OCI-LY7 (cell line): Measurements from ENCODE around the gene WFDC10B. TPM values are rescaled to one million over a fixed set of nuclear protein-coding genes. Genes with fewer than 3 reads are reported as not detected.
"Not testable (repeated sequence)": the region's sequence is repeated elsewhere in the genome, so short reads cannot be mapped to it uniquely, and the experiment has no call there.

ENCODE experiments used
- BruUV-seq: library from RNA; stranded (reverse); fragments of 400-500 nt; replicated peaks from 2 replicates; lab custom pipeline; 2021; lab: Mats Ljungman, UMichigan
- CTCF ChIA-PET: fragments of 300-600 bp; sonication (Branson Sonifier 250); formaldehyde crosslinking; loops from one replicate; lab custom pipeline; 2022; ENCODE audit warnings: antibody characterized with exemption; ENCODE audit not compliant: unreplicated experiment; lab: Charles Lee
- POLR2A ChIA-PET: fragments of 300-600 bp; sonication (Branson Sonifier 250); formaldehyde crosslinking; loops from one replicate; lab custom pipeline; 2022; ENCODE audit warnings: antibody characterized with exemption; lab: Charles Lee
- DNase-seq: peaks from one replicate; pipeline ENCODE4 v3.0.0-alpha.2; 2015; ENCODE audit warnings: low spot score
- H2AFZ ChIP-seq: fragments of 200-600 bp; sonication (generic), shearing (Covaris generic); 2 replicates; pipeline ENCODE4 v1.6.1; 2014; ENCODE audit warnings: mild to moderate bottlenecking, antibody characterized with exemption, low read length, moderate library complexity
- H3K27ac ChIP-seq: fragments of 200-600 bp; sonication (generic); 2 replicates; pipeline ENCODE4 v1.5.1; 2014; ENCODE audit warnings: mixed run types, low read depth, mild to moderate bottlenecking, moderate library complexity, low read length, inconsistent platforms; ENCODE audit not compliant: poor library complexity, severe bottlenecking
- H3K36me3 ChIP-seq: fragments of 200-600 bp; sonication (generic); 2 replicates; pipeline ENCODE4 v1.6.1; 2014; ENCODE audit warnings: mild to moderate bottlenecking, antibody characterized with exemption, low read length, moderate library complexity, mixed read lengths; ENCODE audit not compliant: insufficient read depth
- H3K4me1 ChIP-seq: fragments of 200-600 bp; sonication (generic); 2 replicates; pipeline ENCODE4 v1.5.1; 2014; ENCODE audit warnings: mild to moderate bottlenecking, low read length; ENCODE audit not compliant: insufficient read depth, poor library complexity, severe bottlenecking
- H3K4me2 ChIP-seq: fragments of 200-600 bp; sonication (generic); 2 replicates; pipeline ENCODE4 v1.6.1; 2014; ENCODE audit warnings: mild to moderate bottlenecking, low read length
- H3K4me3 ChIP-seq: fragments of 200-600 bp; sonication (generic); 2 replicates; pipeline ENCODE4 v1.5.1; 2014; ENCODE audit warnings: mild to moderate bottlenecking, low read depth, low read length; ENCODE audit not compliant: poor library complexity, severe bottlenecking
- H3K79me2 ChIP-seq: fragments of 200-600 bp; sonication (generic); 2 replicates; pipeline ENCODE4 v1.6.1; 2016; ENCODE audit warnings: low read depth, mild to moderate bottlenecking, low read length, moderate library complexity, mixed read lengths; ENCODE audit not compliant: insufficient read depth
- H3K9me2 ChIP-seq: fragments of 200-600 bp; sonication (generic); 2 replicates; pipeline ENCODE4 v1.6.1; 2016; ENCODE audit warnings: mild to moderate bottlenecking, low read length, mixed read lengths; ENCODE audit not compliant: insufficient read depth
- H3K9me3 ChIP-seq: fragments of 200-600 bp; sonication (generic); 2 replicates; pipeline ENCODE4 v1.6.1; 2014; ENCODE audit warnings: mild to moderate bottlenecking, mixed run types, low read length, mixed read lengths
- H4K20me1 ChIP-seq: fragments of 200-600 bp; sonication (generic); 2 replicates; pipeline ENCODE4 v1.6.1; 2014; ENCODE audit warnings: mild to moderate bottlenecking, antibody characterized with exemption, low read length, moderate library complexity, mixed read lengths; ENCODE audit not compliant: insufficient read depth
- CTCF ChIP-seq: fragments of 200-600 bp; sonication (generic); conservative IDR thresholded peaks from 2 replicates; pipeline ENCODE4 v1.5.1; 2014; ENCODE audit warnings: mild to moderate bottlenecking, antibody characterized with exemption, low read length, moderate library complexity, mixed read lengths
- EZH2phosphoT487 ChIP-seq: fragments of 200-600 bp; sonication (generic); IDR thresholded peaks from 2 replicates; pipeline ENCODE4 v1.6.1; 2018; ENCODE audit warnings: low read depth, borderline replicate concordance, mild to moderate bottlenecking, mixed run types, antibody characterized with exemption, low read length, moderate library complexity, mixed read lengths
- intact Hi-C: fragments of 100-400 bp; cut with micrococcal nuclease; formaldehyde crosslinking; loops from one replicate; pipeline ENCODE4 v1.10.0; 2022; ENCODE audit not compliant: unreplicated experiment
- total RNA-seq, 2 experiments: library from RNA; depleted of rRNA in 1 of 2; stranded (reverse); fragments of >200 nt in 1 of 2; shearing (Covaris generic) in 1 of 2; gene quantifications; 2 replicates each; pipeline ENCODE4 v1.2.3, GENCODE V29; 2014 to 2022

WFDC10B gene
- total RNA-seq, 2 experiments from 2014 or later: not detected

- Histone ChIP-seq H4K20me1 (no peaks in the 10 kb centered on the region), H2AFZ (no peak overlapping the region), H3K4me2 (no peak overlapping the region), H3K4me1 (no peaks in the 10 kb centered on the region), H3K9me3 (no peaks in the 10 kb centered on the region), H3K27ac (no peak overlapping the region), H3K9me2 (no peaks in the 10 kb centered on the region), H3K79me2 (no peaks in the 10 kb centered on the region), H3K36me3 (no peaks in the 10 kb centered on the region), H3K4me3 (no peak overlapping the region)
- DNase-seq: no peak
- ChIA-PET CTCF (no interaction called here), POLR2A (interaction anchor here (0.7 kb wide), 1 partner anchor 59 kb away, joined by 5 read pairs; no protein-coding TSS in a partner anchor)
- intact Hi-C loops: no loop called here
- no TSS peak for BruUV-seq
- TF ChIP-seq CTCF (no peak), EZH2phosphoT487 (no peak)
Observed at GRCh38 chr20:45647441-45648050, 57.3 kb downstream of the WFDC10B start.

GRCh38 chr20:45646875-45647274 is 57.9 kb downstream of the WFDC10B start:
- intact Hi-C loops: no loop called here
- ChIA-PET CTCF (no interaction called here), POLR2A (no interaction called here)
- Histone ChIP-seq H3K9me2 (no peaks in the 10 kb centered on the region), H3K4me2 (no peak overlapping the region), H3K4me1 (no peaks in the 10 kb centered on the region), H3K79me2 (no peaks in the 10 kb centered on the region), H3K4me3 (no peak overlapping the region), H3K9me3 (no peaks in the 10 kb centered on the region), H3K27ac (no peak overlapping the region), H3K36me3 (no peaks in the 10 kb centered on the region), H2AFZ (no peak overlapping the region), H4K20me1 (no peaks in the 10 kb centered on the region)
- DNase-seq: no peak
- TF ChIP-seq CTCF (no peak), EZH2phosphoT487 (no peak)
- BruUV-seq: no TSS peak

- H3K79me2 ChIP-seq, CTCF ChIA-PET, H2AFZ ChIP-seq, H3K9me3 ChIP-seq, H4K20me1 ChIP-seq, H3K4me3 ChIP-seq, H3K9me2 ChIP-seq, H3K36me3 ChIP-seq, H3K27ac ChIP-seq, intact Hi-C loops, POLR2A ChIA-PET, BruUV-seq, H3K4me1 ChIP-seq, H3K4me2 ChIP-seq, DNase-seq: not testable (repeated sequence)
Observed at GRCh38 chr20:45645869-45646268, 59.0 kb downstream of the WFDC10B start.

- H3K36me3 ChIP-seq, H3K9me3 ChIP-seq, H4K20me1 ChIP-seq, H2AFZ ChIP-seq, H3K4me1 ChIP-seq, POLR2A ChIA-PET, H3K79me2 ChIP-seq, DNase-seq, H3K9me2 ChIP-seq, BruUV-seq, H3K4me2 ChIP-seq, CTCF ChIA-PET, H3K4me3 ChIP-seq, H3K27ac ChIP-seq, intact Hi-C loops: not testable (repeated sequence)
Observed at GRCh38 chr20:45641076-45641475, 63.7 kb downstream of the WFDC10B start.
